Measurements from ENCODE around the gene TNC.

TNC gene

DNA sequence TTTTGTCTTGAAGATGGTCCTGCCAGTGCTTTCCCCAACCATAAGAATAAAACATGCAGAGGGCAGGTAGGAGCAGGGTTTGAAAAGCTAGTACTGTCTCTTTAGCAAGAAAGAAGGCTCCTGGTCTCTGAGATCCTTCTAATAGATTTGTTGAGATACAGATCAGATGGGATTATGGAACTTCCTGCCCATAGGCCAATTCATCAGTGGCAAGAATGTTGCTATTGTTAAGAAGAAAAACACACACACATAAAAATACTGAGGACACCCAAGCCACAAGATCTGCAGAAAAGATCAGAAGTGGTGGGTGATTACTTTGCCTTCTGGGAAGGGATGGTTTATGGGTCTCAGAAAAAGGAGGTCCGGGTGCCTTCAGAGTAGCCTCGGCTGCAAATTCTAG, 59.8 kb downstream of the TNC start:
- no peak for DNase-seq (ENCODE audit: low read depth in 1 of 2, low spot score in 1 of 2)

DNA sequence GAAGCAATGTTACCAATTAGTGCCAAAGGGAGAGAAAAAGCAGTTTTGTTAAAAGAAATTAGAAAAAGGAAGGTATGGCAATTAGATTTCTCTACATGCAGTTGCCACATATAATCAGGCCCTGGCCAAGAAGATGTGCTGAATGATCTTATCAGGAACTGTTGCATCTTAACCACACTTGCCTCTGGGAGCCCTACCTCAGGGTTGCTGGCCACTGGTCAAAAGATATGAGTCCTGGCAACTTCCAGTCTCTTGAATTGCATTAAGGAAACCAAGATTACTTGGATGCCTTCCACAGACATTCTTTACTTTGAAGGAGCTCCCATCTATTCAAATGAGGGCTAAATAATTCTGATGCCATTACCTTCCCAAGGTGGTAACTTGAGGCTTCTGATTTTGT, 60.4 kb downstream of the TNC start:
- no peak for DNase-seq (ENCODE audit: low read depth in 1 of 2, low spot score in 1 of 2)

DNA sequence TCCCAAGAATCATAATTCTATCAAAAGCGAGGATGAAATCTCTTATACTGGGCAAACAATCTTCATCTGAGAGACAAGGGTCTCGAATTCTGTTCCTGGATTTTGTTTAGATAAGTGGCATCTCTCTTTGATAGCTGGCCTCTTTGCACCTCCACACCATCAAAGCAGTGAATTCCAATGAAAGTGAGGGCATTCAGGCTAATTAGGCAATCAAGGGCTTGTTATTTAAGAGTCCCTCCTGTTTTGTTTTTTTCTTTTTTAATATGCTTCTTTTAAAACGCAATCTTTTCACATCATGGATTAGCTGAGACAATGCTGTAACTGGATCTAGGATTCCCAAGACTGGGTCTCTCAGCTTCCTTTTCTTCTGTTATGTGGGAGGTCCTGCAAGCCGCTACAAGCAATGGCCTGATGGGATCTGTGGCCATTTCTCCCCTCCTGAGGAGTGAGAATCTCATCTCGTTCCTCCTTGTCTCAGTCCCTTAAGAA, 67.9 kb downstream of the TNC start:
- DNase-seq (ENCODE audit: low read depth in 1 of 2, low spot score in 1 of 2): no peak

DNA sequence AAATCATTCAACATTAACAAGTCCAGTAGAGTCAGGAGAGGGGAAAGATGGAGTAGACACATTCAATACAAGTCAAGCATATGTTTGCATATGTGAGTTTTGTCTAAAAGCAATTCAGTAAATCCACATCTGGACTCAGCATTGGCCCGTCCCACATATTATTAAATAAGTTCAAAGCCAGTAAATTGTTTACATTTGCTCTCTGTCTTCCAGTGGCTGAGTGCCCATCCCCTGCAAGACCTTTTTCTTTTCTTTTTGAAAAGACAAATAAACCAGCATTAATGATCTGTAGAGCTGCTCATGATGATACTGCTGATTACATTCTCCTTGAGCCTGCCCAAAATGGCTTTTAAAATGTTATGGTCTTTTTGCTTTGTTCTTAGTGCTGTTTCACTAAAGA, 71.1 kb downstream of the TNC start:
- DNase-seq (ENCODE audit: low read depth in 1 of 2, low spot score in 1 of 2): no peak

DNA sequence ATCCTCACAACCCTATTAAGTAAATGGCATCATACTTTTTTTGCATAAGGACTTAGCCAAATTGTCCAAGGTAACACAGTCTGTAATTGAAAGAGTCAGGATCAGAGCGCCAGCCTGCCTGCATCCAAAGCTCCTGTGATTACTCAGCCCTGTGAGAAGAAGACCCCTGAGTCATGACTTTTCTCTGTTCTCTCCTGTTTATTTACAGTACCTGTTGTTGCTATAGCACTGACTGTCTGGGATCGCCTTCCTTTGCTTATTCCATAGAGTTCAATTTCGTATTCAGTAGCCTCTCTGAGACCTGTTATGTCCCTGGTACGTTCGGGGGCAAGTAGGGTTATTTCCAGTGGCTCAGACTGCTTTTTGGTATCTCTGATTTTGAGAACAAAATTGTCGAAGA, 71.8 kb downstream of the TNC start:
- no peak for DNase-seq (ENCODE audit: low read depth in 1 of 2, low spot score in 1 of 2)

DNA sequence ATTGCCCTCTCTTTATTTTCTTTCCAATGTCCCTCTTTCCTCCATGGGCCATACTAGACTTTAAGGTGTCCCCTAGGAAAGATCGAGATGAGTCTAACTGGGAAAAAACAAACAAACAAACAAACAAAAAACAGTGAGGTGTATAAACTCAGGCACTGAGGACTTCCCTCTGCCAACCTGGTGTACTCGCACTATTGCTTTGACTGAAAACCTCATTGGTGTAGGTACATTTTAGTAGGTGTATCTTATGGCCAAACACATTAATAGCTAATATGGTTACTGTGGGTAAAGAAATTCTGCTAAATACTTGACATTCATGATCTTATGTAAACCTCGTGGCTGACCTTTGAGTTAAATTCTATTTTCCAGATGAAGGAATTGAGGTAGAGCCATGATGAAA, 74.3 kb downstream of the TNC start:
- no peak for DNase-seq (ENCODE audit: low read depth in 1 of 2, low spot score in 1 of 2)

DNA sequence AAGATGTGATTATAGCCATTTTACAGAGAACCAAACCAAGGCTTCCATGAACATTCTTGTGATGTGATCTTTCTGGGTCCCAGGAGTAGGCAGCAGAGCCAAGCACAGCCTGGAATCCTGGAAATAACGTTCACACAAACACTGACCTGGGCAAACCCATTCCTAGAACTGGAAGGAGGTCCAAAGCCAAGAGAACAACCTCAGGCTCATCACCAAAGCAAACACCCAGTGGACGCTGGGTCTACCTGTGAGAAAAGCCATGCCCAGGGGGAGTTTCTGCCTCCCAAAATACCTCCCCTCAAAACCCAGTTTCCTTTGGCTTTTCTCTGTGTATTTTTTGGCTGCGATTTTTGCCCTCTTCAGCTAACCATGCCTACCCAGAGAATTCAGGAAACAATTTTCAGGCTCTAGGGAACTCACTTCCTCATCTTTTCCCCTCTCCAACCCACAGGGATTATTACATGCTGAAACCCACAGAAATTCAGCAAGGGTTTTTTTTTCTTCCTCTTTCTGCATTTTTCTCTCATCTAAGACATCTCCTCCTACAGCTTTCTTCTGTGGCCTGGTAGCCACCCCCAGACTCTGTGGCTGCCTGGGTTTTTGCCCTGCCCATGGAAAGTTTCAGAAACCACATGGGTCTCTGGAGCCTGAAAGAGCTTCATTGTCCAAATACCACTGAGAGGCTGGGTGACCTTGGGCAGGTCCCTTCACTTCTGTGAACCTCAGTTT, 75.0 kb downstream of the TNC start:
- no peak for DNase-seq (ENCODE audit: low read depth in 1 of 2, low spot score in 1 of 2)

DNA sequence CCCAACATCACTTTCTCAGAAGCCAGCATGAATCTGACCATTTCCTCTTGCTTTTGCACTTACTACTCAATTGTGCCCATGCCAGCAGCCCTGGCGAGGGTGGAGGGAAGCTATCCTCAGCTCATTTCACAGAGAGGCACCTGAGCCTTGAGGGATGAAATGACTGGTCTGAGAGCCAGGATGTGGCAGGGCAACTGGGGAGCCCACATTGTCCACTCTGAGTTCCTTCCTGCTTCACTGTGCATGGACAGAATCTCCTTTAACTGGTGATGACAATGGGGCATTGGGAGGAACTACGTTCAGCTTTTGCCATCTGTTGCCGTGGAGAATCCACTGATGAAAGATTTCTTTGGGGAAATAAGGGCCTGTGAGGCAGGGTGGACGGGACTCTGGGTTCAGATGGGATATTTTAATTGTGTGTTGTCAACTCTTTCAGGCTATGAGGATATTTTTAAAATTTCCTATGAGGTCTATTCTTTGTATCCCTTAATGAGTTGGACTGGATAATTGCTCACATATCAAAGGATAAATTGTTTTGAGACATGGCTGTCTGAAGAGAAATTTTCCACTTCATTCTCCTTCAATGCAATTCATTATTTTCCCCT, 78.3 kb downstream of the TNC start:
- DNase-seq (ENCODE audit: low read depth in 1 of 2, low spot score in 1 of 2): no peak

DNA sequence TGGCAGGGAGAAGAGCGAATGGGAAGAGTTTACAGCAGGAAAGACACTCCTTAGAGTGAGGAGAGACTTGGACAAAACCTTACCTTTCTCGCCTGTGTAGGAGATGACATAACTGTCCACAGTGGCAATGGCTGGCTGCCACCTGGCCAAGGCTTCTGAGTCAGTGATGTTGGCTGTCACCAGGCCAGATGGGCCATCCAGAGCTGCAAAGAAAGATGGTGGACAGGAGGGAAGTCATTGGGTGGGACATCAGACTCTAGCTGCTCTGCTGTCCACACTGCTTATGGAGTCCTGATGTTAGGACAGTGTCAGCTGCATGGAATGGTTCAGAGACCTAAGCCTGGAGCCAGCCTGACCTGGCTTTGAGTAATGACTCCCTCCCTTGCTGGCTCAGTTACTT, 79.8 kb downstream of the TNC start:
- no peak for DNase-seq (ENCODE audit: low read depth in 1 of 2, low spot score in 1 of 2)

DNA sequence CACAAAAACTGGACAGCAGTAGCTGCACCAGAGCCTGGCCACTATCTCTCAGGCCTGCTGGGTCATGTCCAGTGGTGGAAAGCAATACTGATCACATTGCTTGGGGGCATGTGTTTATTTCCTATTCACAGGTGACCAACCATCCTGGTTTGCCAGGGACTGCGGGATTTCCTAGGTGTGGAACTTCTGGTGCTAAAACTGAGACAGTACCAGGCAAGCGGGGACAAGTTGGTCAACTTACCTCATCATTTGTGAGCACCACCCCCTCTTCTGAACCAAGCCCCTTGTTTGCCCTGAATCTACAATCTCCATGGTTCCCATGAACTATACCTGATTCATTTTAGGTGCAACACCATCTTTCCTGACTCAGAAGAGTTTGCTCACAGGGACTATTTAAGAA, 81.3 kb downstream of the TNC start:
- no peak for DNase-seq (ENCODE audit: low read depth in 1 of 2, low spot score in 1 of 2)

DNA sequence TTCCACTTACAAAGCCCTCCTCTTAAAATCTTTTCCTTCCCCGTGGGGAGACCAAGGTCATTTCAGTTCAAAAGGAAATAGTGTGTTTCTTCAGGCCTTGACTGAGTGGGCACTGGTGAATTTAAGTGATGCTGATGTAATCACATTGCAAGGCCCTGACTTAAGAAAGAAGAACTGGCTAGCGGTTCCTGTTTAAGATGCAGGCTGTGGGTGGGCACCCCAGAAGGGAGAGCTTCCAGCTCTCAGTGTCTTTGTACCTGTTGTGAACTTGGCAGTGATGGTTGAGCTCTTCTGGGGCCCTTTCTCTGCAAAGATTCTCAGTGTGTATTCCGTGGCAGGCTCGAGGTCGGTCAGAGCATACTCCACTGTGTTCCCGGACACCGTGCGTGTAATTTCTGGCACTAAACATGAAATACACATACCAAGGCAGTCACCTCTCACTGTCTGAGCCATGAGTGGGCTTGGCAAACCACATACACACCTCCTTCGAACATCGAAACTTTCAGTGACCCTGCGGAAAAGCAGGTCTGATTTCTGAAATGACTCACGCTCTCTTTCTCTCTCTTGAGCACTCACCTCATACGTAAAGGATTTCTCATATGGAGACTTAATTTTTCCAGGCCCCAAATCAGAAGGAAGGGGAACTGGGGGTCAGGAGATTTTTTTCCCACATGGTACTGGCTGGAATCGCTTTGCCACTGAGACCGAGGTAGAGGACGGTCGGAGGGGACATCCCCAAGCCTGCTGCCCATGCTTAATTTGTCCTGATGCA, 81.9 kb downstream of the TNC start:
- peak; percentile 9 to 24 for DNase-seq (ENCODE audit: low read depth in 1 of 2, low spot score in 1 of 2)

DNA sequence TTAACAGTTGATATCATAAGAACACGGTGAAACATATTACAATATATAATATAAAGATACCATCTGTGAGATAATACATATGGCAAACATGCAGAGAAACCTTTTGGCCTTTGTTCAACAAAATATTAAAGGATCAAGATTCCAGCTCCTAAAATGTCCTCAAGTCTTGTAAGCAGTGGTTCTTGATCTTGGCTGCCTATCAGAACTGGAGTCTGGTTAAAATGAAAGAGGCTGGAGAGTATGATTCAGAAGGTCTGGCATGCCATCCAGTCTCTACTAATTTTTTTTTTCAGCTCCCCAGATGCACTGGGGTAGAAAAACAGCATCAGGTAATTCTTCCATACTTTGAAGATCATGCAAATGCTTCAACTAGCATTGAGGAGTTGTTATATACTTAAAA, 83.2 kb downstream of the TNC start:
- no peak for DNase-seq (ENCODE audit: low read depth in 1 of 2, low spot score in 1 of 2)

DNA sequence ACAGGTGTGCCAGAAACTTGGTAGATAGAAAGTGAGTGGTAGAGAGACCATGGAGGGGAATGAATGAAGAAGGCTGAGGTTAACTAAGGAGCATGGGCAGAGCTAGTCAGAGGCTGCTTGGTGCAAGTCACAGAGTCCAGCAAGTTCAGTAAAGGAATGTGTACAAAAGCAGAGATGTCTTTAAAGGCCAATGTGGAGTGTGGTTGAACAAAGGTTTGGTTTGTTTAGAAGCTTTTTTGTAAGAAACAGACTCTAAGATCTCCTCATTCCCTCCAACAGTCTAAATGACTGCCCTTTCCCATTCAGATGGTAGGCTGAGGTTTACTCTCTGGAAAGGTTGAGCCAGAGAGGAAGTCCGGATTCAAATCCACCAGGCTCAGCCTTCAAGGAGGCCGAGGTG, 84.2 kb downstream of the TNC start:
- no peak for DNase-seq (ENCODE audit: low read depth in 1 of 2, low spot score in 1 of 2)

DNA sequence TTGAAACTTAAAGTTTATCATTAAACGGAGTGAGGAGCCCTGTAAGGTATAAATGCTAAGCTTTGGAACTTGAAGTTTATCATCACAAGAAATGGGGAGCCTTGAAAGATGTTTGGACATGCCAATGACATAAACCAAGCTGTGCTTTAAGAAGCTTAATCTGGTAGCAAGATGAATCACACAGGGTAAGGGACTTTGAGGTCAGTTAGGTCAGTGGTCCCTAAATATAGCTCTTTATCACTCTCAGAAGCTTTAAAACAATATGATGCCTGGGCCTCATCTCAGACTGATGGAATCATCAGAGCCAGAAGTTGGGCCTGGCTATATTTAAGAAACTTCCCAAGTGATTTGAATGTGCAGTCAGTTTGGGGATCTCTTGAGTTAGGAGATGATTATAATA, 85.7 kb downstream of the TNC start:
- no peak for DNase-seq (ENCODE audit: low read depth in 1 of 2, low spot score in 1 of 2)

DNA sequence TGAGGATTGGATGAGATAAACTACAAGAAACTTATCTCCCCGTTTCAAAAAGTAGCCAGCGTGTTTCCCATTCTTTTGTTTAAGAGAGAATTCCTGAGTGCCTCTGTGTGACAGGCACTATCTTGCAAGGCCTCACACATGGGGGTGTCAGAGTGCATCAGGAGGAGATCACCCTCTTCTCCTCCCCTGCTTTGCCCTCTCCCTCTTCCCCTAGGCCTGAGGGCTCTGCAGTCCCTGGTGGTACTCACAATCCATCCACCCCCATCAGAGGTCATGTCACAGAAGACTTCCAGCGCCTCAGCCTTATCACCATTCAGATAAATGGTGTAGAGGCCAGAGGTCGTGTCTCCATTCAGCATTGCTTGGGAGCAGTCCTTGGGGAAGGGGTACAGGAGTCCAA, 88.0 kb downstream of the TNC start:
- DNase-seq (ENCODE audit: low read depth in 1 of 2, low spot score in 1 of 2): no peak

DNA sequence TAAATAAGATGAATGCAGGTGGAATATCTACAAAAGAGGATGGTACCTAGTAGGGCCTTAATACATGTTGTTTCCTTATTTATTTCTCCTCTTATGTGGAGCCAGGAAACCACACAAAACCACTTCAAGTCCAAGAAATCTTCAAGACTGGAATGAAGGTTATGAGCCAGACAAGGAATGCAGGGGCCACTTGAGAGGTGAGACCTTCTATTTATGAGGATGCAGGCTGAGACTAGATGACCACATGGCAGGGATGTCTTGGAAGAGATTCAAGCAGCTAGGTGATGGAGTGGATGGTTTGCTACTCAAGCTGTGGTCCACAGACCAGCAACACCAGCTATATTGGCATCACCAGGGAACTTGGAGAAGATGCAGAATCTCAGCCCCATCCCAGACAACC, 92.2 kb downstream of the TNC start:
- DNase-seq (ENCODE audit: low read depth in 1 of 2, low spot score in 1 of 2): no peak

DNA sequence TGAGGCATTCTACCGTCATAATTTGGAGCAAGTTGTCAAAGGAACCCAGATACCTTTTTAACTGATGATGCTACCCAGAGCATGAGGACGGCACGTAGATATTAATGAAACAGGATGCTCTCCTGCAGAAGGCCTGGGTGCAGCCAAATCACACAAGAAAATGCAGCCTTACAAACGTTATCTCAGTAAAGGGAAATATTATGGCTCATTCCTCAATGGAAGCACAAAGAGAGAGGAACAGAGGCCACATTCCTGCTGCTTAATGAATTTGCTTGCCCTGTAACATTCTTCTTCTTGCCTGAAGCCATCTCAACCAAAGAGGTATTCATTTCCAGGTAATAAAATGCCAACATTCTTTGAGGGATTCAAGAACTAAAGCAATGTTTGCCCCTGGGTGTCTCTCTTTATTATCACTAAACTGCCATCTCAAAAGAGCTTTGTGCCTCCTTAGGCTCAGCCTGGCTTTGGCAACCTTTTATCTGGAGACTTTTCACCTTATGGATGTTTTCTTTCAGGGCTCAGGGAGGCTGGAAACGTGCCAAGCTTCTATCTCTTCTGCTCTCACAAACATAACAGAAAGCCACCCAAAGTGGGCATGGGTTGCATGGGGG, 92.9 kb downstream of the TNC start:
- DNase-seq (ENCODE audit: low read depth in 1 of 2, low spot score in 1 of 2): no peak

DNA sequence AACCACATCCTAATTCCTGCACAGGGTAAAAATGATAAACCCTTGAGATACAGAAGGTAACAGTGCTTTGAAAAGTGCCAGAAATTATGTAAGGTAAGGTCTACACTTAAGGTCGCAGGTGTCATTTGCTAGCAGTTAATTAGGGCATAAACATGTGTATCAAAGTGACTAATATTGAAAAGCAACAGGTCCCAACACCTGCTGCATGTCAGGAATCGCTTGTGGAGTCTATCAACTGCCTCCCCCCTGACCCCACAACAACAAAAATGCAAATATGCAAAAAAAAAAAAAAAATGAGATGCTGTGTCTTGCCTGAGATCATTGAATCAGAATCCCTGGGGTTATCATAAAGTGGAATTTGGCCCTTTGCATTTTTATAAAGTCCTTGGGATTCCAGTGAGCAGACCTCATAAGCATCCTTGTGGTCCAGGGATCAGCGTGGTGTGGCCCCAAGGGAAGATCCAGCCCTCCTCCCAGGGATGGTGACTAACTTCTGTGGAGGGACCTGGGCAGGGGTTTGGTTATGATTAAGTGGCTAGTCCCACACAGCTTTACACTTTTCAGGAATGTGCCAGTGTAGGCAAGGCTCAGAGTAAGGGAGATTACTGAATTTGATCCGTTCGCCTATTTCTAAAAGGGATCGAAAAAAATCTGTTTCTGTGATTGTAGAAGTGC, 95.1 kb downstream of the TNC start:
- no peak for DNase-seq (ENCODE audit: low read depth in 1 of 2, low spot score in 1 of 2)

DNA sequence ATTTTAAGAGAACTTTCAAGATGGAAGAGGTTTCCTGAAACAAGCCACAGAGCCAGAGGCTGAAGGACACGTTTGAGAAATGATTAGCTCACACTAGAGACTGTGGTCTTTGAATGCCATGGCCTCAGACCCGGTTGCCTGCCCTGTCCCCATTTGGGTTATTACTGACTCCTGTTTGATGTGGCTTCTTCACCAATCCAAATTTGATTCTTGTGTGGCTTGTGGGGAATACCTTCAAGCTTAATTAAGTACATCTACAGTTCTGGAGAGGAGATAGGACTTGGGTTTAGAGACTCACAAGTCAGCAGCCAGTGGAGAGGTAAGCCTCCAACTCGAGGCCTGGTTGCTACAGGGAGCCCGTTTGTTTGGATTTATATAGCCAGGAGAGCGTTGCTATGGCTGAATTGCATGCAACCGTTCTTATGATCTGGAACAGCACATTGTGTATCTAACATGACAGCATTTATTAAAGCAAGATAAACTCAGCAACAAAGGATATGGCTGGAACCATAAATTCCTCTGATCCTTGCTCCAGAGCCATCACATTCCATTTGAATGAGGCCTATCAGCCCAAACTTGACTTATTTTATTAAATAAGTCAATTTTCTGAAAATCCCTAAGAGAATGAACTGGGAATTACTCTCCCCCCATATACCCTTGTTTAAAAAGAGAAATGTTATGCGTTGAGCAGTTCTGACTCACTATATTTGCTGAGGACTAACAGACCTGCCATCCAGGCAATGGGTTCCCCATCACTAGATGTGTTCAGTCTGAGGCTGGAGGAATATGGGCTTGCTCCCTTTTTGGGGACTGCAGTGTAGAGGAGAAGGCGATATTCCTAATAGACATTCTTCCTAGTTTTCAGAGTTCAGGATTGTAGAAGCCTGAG, 99.2 kb downstream of the TNC start:
- DNase-seq (ENCODE audit: low read depth in 1 of 2, low spot score in 1 of 2): no peak

DNA sequence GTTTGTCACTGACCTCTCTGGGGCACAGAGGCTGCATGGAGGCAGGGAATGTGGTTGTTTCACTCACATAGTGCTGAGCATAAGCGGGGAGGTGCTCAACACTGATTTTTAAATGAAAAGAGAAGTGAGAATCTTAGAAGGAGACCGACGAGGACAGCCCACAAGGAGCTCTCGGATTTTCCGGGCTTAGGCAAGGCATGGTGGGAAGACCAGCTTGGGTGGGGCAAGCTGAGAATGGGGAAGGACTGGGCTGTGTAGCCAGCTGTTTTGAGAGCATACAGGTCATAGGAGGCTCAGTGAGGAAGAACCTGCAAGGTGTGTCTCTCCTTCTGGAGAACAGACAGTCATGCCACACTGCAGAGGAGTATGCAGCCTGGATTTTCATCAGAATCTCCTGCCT, 101.6 kb downstream of the TNC start:
- DNase-seq (ENCODE audit: low read depth in 1 of 2, low spot score in 1 of 2): no peak

Data from activated CD4-positive, alpha-beta T cell treated with anti-CD3 and anti-CD28 coated beads, Interleukin-2, amount 50 U/mL, for 24 hours (primary cell).